Smooth muscle cell of the umbilical artery (primary cell): Measurements from ENCODE around the gene RINL. TPM values are rescaled to one million over a fixed set of nuclear protein-coding genes. Genes with fewer than 3 reads are reported as not detected.

Experiments used
- total RNA-seq: library from RNA; depleted of rRNA; stranded (reverse); fragments of >200 nt; gene quantifications from 2 replicates; pipeline ENCODE4 v1.2.3, GENCODE V29; 2014

Gene RINL
- 1.2 and 3.9 TPM in 2 replicates for total RNA-seq

GRCh38 chr19:38877781-38878574 lies at the start of gene RINL:
RINL (minus strand) TSS chr19:38878275; CDS start chr19:38876742, 1,533 bp downstream.

GRCh38 chr19:38899447-38900201 lies 21.5 kb upstream of the RINL start, which contains the start of the genes NFKBIB and SIRT2:
NFKBIB (plus strand) TSS chr19:38899969; CDS start chr19:38900033, 64 bp downstream.
SIRT2 (minus strand) TSS chr19:38899618; CDS start chr19:38899521, 97 bp downstream.

DNA sequence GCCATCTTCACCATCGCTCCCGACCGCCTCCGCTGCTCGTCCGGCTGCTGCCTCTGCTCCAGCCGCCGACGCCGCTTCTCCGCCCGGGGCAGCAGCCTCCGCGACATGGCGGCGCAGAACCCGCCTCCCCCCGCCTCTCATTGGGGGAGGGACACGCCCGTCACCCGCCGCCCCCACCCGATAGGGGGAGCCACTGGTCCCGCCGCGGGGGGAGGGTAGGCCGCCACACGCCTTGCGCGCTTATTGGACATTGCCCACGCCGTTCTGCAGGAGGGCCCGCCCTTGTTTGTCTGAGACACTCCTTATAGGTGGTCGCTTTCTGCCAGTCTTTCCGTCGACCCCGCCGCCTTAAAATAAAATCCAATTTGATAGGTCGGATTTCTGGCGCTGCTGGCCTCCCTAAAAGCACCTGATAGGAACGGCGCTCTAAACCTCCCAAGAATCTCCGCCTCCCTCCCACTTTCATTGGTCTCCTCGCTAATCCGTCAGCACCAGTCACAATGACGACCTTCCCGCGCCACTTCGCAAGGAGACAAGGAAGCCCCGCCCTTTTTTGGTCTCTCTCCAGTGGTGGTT lies 28.1 kb downstream of the RINL start, which contains the start of gene HNRNPL:
HNRNPL (minus strand) TSS at position 127 of the 576 bp plus-strand sequence; CDS start at position 107, 20 bp downstream.

Other genes with a start within 250 kb of the RINL start
- gene ACTN4, start 230.6 kb downstream of the RINL start, total RNA-seq, result 257 and 911 TPM in 2 replicates
- gene CAPN12, start 133.8 kb downstream of the RINL start, total RNA-seq, result 0.30 and 0.46 TPM in 2 replicates
- not detected in 2 replicates for gene LGALS7, start 104.8 kb downstream of the RINL start, total RNA-seq
- not detected in 2 replicates for gene LGALS7B, start 89.1 kb downstream of the RINL start, total RNA-seq
- gene LGALS4, start 65.3 kb downstream of the RINL start, total RNA-seq, result not detected in 2 replicates
- 14.1 and 17.5 TPM in 2 replicates for gene ECH1, start 46.5 kb downstream of the RINL start, total RNA-seq
- gene HNRNPL, start 28.3 kb downstream of the RINL start, total RNA-seq, result 128 and 209 TPM in 2 replicates
- gene SIRT2, start 21.3 kb upstream of the RINL start, total RNA-seq, result 40.7 and 55.2 TPM in 2 replicates
- 8.9 and 15.7 TPM in 2 replicates for gene NFKBIB, start 21.7 kb upstream of the RINL start, total RNA-seq
- gene CCER2, start 33.9 kb upstream of the RINL start, total RNA-seq, result not detected in 2 replicates
- 10.1 and 14.4 TPM in 2 replicates for gene SARS2, start 52.5 kb upstream of the RINL start, total RNA-seq
- 27.3 and 28.2 TPM in 2 replicates for gene MRPS12, start 52.7 kb upstream of the RINL start, total RNA-seq
- 19.6 and 21.5 TPM in 2 replicates for gene FBXO17, start 97.5 kb upstream of the RINL start, total RNA-seq
- 3.3 and 6.4 TPM in 2 replicates for gene FBXO27, start 154.3 kb upstream of the RINL start, total RNA-seq
- under 0.01 and 0.65 TPM in 2 replicates for gene ACP7, start 206.1 kb upstream of the RINL start, total RNA-seq
- 11.3 and 22.0 TPM in 2 replicates for gene PAK4, start 247.5 kb upstream of the RINL start, total RNA-seq